H1 (cell line): ENCODE measurements around the gene AKAP12.

Source experiments
- BRCA1 ChIP-seq: IDR thresholded peaks from 2 replicates; pipeline ENCODE4 v1.6.1; 2012; ENCODE audit warnings: low read depth, low read length, improper control_type of control experiment
- CHD1 ChIP-seq: IDR thresholded peaks from 2 replicates; pipeline ENCODE4 v1.6.1; 2012; ENCODE audit warnings: low read depth, low read length, improper control_type of control experiment
- CHD2 ChIP-seq: IDR thresholded peaks from 2 replicates; pipeline ENCODE4 v1.6.1; 2012; ENCODE audit warnings: low read length, improper control_type of control experiment
- CTCF ChIP-seq, 3 experiments: IDR thresholded peaks; 1 replicate in 2 of 3; 2 replicates in 1 of 3; pipeline versions ENCODE4 v1.5.1 to v1.6.1; 2011; ENCODE audit warnings: low read length in 3 of 3, mild to moderate bottlenecking in 3 of 3, inconsistent platforms in 2 of 3, low read depth in 1 of 3, moderate library complexity in 1 of 3; ENCODE audit not compliant: insufficient read depth in 1 of 3; ENCODE audit errors: control extremely low read depth in 1 of 3
- E2F6 ChIP-seq: IDR thresholded peaks from 2 replicates; pipeline ENCODE4 v1.6.1; 2012; ENCODE audit warnings: inconsistent platforms
- EZH2 ChIP-seq: fragments of 200-600 bp; sonication (generic); IDR thresholded peaks from 2 replicates; pipeline ENCODE4 v1.7.1; 2012; ENCODE audit warnings: low read depth, mild to moderate bottlenecking, moderate library complexity, low read length, inconsistent platforms; ENCODE audit not compliant: severe bottlenecking
- MAX ChIP-seq: IDR thresholded peaks from 2 replicates; pipeline ENCODE4 v1.6.1; 2012; ENCODE audit warnings: inconsistent platforms
- SIN3A ChIP-seq, 2 experiments: IDR thresholded peaks in 1 of 2; conservative IDR thresholded peaks in 1 of 2; 2 replicates each; pipeline ENCODE4 v1.6.1; 2011 to 2012; ENCODE audit warnings: low read length in 2 of 2, improper control_type of control experiment in 1 of 2, low read depth in 1 of 2, mild to moderate bottlenecking in 1 of 2
- TAF1 ChIP-seq: IDR thresholded peaks from 2 replicates; pipeline ENCODE4 v1.6.1; 2011; ENCODE audit warnings: mild to moderate bottlenecking, low read depth, low read length
- TBP ChIP-seq: IDR thresholded peaks from 2 replicates; pipeline ENCODE4 v1.6.1; 2011; ENCODE audit warnings: low read depth, low read length, improper control_type of control experiment

GRCh38 chr6:151225919-151226318, 13.8 kb upstream of the AKAP12 start:
- TF ChIP-seq TBP = no peak
- TF ChIP-seq SIN3A (conservative IDR thresholded peaks at IDR 0.05 in 1 of 2, IDR thresholded peaks at IDR 0.05 in 1 of 2; ENCODE audit: low read depth in 1 of 2, low read length in 2 of 2) = no peak
- no peak for TF ChIP-seq E2F6
- TF ChIP-seq TAF1 = no peak
- TF ChIP-seq EZH2 = no peak
- no peak for TF ChIP-seq CTCF (IDR thresholded peaks at IDR 0.05; ENCODE audit: control extremely low read depth in 1 of 3, insufficient read depth in 1 of 3, low read depth in 1 of 3, low read length in 3 of 3)
- TF ChIP-seq MAX = no peak
- TF ChIP-seq CHD1 = no peak
- no peak for TF ChIP-seq CHD2
- TF ChIP-seq BRCA1 = no peak
